Measurements from ENCODE around the gene MRPS34. TPM values are rescaled to one million over a fixed set of nuclear protein-coding genes. Genes with fewer than 3 reads are reported as not detected.
"Not testable (repeated sequence)": the region's sequence is repeated elsewhere in the genome, so short reads cannot be mapped to it uniquely, and the experiment has no call there.

Gene MRPS34
- total RNA-seq, 1 donor, result 52.7 TPM

- no peak for TF ChIP-seq CTCF (IDR thresholded peaks at IDR 0.05; ENCODE audit: insufficient read depth, low read depth, low read length)
- DNase-seq (ENCODE audit: low read depth), result no peak
- H3K4me3 ChIP-seq (ENCODE audit: low read depth, low read length), result no peak overlapping the region
Measured at GRCh38 chr16:1810536-1810935, 37.6 kb upstream of the MRPS34 start.

DNA sequence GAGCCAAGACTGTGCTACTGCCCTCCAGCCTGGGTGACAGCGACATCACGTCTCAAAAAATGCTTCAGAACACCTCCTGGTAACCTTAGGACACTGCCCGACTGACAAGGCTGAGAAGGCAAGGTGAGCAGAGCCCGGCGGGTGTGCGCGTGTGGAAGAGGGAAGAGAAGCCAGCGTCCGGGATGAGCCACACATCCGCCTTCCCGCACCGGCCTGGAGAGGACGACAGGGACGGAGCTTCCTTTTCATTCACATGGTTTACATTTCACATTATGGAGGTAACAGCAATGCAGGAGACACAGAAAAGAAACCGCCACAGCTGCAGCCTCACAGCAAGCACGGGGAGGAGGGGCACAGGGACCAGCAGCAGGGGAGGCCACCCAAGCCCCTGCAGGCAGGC is 37.2 kb upstream of the MRPS34 start:
- TF ChIP-seq CTCF (IDR thresholded peaks at IDR 0.05; ENCODE audit: insufficient read depth, low read depth, low read length), result no peak
- no peak overlapping the region for H3K4me3 ChIP-seq (ENCODE audit: low read depth, low read length)

GRCh38 chr16:1809281-1809801 is 36.4 kb upstream of the MRPS34 start:
- no peak for DNase-seq (ENCODE audit: low read depth)
- no peak for TF ChIP-seq CTCF (IDR thresholded peaks at IDR 0.05; ENCODE audit: insufficient read depth, low read depth, low read length)

More for the DNA sequence above, 37.2 kb upstream of the MRPS34 start:
- DNase-seq (ENCODE audit: low read depth), result no peak

DNA sequence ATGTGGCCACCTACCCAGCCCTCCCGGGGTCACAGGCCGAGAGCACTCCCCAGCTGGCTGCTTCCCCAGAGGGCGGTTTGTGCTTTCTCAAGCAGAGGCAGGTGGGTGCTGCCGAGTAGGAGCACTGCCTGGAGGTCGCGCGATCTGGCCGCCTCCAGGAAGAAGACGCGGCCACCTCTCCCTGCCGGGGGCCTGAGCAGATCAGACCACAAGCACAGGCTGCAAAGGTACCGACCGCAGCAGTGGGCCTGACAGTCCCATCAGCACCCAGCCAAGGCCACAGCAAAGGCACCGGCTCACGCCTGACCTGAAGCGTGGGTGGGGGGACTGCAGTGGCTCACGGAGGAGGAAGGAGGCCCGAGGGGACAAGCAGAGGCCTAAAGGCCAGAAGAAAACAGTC is 35.8 kb upstream of the MRPS34 start:
- no peak for DNase-seq (ENCODE audit: low read depth)
- TF ChIP-seq CTCF (IDR thresholded peaks at IDR 0.05; ENCODE audit: insufficient read depth, low read depth, low read length), result no peak
- H3K4me3 ChIP-seq (ENCODE audit: low read depth, low read length), result no peak overlapping the region

More at GRCh38 chr16:1809281-1809801, 36.4 kb upstream of the MRPS34 start:
- no peak overlapping the region for H3K4me3 ChIP-seq (ENCODE audit: low read depth, low read length)

DNA sequence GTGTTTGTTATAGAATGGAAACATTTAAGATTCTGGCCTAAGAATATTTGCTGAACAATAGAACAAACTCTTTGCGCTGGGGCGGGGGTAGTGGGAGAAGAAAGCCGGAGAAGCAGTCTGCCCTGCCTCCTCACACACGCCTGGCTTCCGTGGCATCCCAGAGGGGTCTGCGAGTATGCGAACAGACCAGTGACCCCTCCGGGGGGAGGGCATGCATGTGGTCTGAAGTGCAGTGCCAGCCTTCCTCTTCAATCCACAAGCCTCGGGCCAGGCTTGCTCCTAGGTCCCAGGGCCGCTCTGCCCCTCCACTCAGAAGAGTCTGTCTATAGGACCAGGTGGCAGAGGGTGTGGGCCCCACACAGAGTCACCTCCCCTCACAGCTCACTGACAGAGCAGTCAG is 34.7 kb upstream of the MRPS34 start:
- no peak for DNase-seq (ENCODE audit: low read depth)
- H3K4me3 ChIP-seq (ENCODE audit: low read depth, low read length), result no peak overlapping the region
- TF ChIP-seq CTCF (IDR thresholded peaks at IDR 0.05; ENCODE audit: insufficient read depth, low read depth, low read length), result no peak

DNA sequence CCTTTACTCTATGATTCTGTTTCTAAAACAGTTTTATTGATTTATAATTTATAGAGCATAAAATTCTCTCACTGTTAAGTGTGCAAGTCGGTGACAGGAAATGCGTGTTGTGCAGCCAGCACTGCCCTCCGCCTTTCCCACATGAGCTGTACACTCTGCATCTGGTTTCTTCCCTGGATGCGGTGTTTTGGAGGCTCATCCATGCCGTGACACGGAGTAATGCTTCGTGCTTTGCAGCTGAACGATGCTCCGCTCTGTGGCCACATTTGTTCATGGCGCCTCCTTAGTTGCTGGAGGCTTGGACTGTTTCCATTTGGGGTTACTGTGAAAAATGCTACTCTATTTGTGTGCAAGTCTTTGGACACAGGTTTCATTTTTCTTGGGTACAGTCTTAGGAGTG is 27.8 kb upstream of the MRPS34 start:
- DNase-seq (ENCODE audit: low read depth), result peak; percentile 7
- TF ChIP-seq CTCF (IDR thresholded peaks at IDR 0.05; ENCODE audit: insufficient read depth, low read depth, low read length), result no peak
- no peak overlapping the region for H3K4me3 ChIP-seq (ENCODE audit: low read depth, low read length)

DNA sequence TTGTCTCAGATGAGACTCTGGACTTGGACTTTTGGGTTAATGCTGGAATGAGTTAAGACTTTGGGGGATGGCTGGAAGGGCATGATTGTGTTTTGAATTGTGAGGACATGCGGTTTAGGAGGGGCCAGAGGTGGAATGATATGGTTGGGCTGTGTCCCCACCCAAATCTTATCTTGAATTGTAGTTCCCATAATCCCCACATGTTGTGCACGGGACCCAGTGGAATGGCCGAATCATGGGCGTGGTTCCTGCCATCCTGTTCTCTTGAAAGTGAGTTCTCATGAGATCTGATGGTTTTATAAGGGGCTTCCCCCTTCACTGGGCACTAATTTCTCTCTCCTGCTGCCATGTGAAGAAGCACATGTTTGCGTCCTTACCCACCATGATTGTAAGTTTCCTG is 26.3 kb upstream of the MRPS34 start:
- H3K4me3 ChIP-seq (ENCODE audit: low read depth, low read length); DNase-seq (ENCODE audit: low read depth): not testable (repeated sequence)

All from fibroblast of villous mesenchyme (primary cell).